Panc1 (cell line): Measurements from ENCODE around the gene ATXN7L2. TPM values are rescaled to one million over a fixed set of nuclear protein-coding genes. Genes with fewer than 3 reads are reported as not detected.
A peak's percentile ranks its signal among the peaks of the same experiment; 100 is the strongest.

Experiments
- ATAC-seq: fragments of 200-7000 bp; cut with Tn5 transposase; 2 replicates; pipeline ENCODE4 v1.9.1; 2020; ENCODE audit warnings: mild to moderate bottlenecking, moderate library complexity
- BruUV-seq: library from RNA; stranded (reverse); fragments of 400-500 nt; replicated peaks from 2 replicates; lab custom pipeline; 2021; lab: Mats Ljungman, UMichigan
- CTCF ChIA-PET: fragments of 300-600 bp; sonication (Branson Sonifier 250); formaldehyde crosslinking; loops from one replicate; lab custom pipeline; 2022; ENCODE audit warnings: antibody characterized with exemption; lab: Charles Lee
- POLR2A ChIA-PET: fragments of 300-600 bp; sonication (Branson Sonifier 250); formaldehyde crosslinking; loops from one replicate; lab custom pipeline; 2022; ENCODE audit warnings: antibody characterized with exemption; lab: Charles Lee
- DNase-seq: peaks from one replicate; pipeline ENCODE4 v3.0.0-alpha.2; 2010; ENCODE audit warnings: low read depth, low spot score
- H3K27ac ChIP-seq: 2 replicates; pipeline ENCODE4 v1.5.1; 2011; ENCODE audit warnings: mild to moderate bottlenecking, low read length, inconsistent platforms
- H3K27me3 ChIP-seq: fragments of 200-500 bp; sonication (Bioruptor generic); 2 replicates; pipeline ENCODE4 v1.6.0; 2014; ENCODE audit warnings: low read length, inconsistent platforms; ENCODE audit not compliant: control insufficient read depth, insufficient read depth
- H3K36me3 ChIP-seq: fragments of 200-500 bp; sonication (Bioruptor generic); 2 replicates; pipeline ENCODE4 v1.5.1; 2014; ENCODE audit warnings: inconsistent platforms, mild to moderate bottlenecking, low read length, moderate library complexity; ENCODE audit not compliant: control insufficient read depth, insufficient read depth
- H3K4me1 ChIP-seq: 2 replicates; pipeline ENCODE4 v1.5.1; 2011; ENCODE audit warnings: inconsistent platforms, mild to moderate bottlenecking, low read length, moderate library complexity; ENCODE audit not compliant: control insufficient read depth, insufficient read depth
- H3K4me3 ChIP-seq, 2 experiments: 2 replicates each; pipeline ENCODE4 v1.5.1; 2011 to 2012; ENCODE audit warnings: low read depth in 2 of 2, low read length in 2 of 2, mild to moderate bottlenecking in 2 of 2, inconsistent platforms in 1 of 2, moderate library complexity in 1 of 2
- H3K9me3 ChIP-seq: fragments of 200-500 bp; sonication (Bioruptor generic); 2 replicates; pipeline ENCODE4 v1.5.1; 2014; ENCODE audit warnings: low read depth, mild to moderate bottlenecking, inconsistent platforms, low read length, moderate library complexity; ENCODE audit not compliant: control insufficient read depth, insufficient read depth
- CTCF ChIP-seq: fragments of 450-650 bp; IDR thresholded peaks from 2 replicates; pipeline ENCODE4 v1.5.1; 2017; ENCODE audit warnings: mild to moderate bottlenecking
- POLR2AphosphoS5 ChIP-seq: IDR thresholded peaks from 2 replicates; pipeline ENCODE4 v1.6.1; 2012; ENCODE audit warnings: mild to moderate bottlenecking, low read depth, low read length, moderate library complexity
- REST ChIP-seq, 2 experiments: IDR thresholded peaks; 2 replicates each; pipeline ENCODE4 v1.6.1; 2011 to 2012; ENCODE audit warnings: low read depth in 2 of 2, control low read depth in 1 of 2, low read length in 1 of 2, mild to moderate bottlenecking in 1 of 2, moderate library complexity in 1 of 2; ENCODE audit not compliant: insufficient read depth in 1 of 2
- SIN3A ChIP-seq: IDR thresholded peaks from 2 replicates; pipeline ENCODE4 v1.6.1; 2012; ENCODE audit warnings: low read depth, mild to moderate bottlenecking, low read length, moderate library complexity, borderline replicate concordance; ENCODE audit not compliant: insufficient read depth
- TCF7L2 ChIP-seq: IDR thresholded peaks from 2 replicates; pipeline ENCODE4 v1.6.1; 2011; ENCODE audit warnings: mild to moderate bottlenecking, low read depth, low read length, inconsistent platforms
- in situ Hi-C: cut with HindIII; loops from 2 replicates; pipeline ENCODE4 v1.10.0; 2016; ENCODE audit warnings: low sequenced_read_pairs, low pct_unique_long_range_greater_than_20kb
- intact Hi-C: fragments of 100-400 bp; cut with micrococcal nuclease; formaldehyde crosslinking; loops from one replicate; pipeline ENCODE4 v1.10.0; 2022; ENCODE audit not compliant: unreplicated experiment
- total RNA-seq: library from RNA; stranded (reverse); gene quantifications from one replicate; pipeline ENCODE4 v1.2.1, GENCODE V29; 2021; ENCODE audit not compliant: unreplicated experiment

Gene ATXN7L2
- total RNA-seq, 1 experiment from 2014 or later: 4.9 TPM

GRCh38 chr1:109438798-109439297, 44.9 kb upstream of the ATXN7L2 start:
- DNase-seq (peak; percentile 10), ATAC-seq (no peak)
- BruUV-seq: no TSS peak
- no peak overlapping the region for H3K4me3 ChIP-seq
- in situ Hi-C loops (no loop called here), intact Hi-C loops (loop anchor here (10.0 kb wide), 1 partner anchor 96 kb away; the partner anchor contains the start of gene GPR61)
- POLR2A ChIA-PET: interaction anchor here (0.6 kb wide), 1 partner anchor 1949 kb away, joined by 3 read pairs; no protein-coding TSS in a partner anchor
- no peak overlapping the region for H3K27ac ChIP-seq
- H3K36me3 ChIP-seq: no peaks in the 10 kb centered on the region
- no peak for TF ChIP-seq REST (IDR thresholded peaks at IDR 0.05; ENCODE audit: insufficient read depth in 1 of 2, low read depth in 2 of 2, low read length in 1 of 2)
- no peak for TF ChIP-seq TCF7L2
- no peak for TF ChIP-seq POLR2AphosphoS5
- no peak for TF ChIP-seq CTCF
- TF ChIP-seq SIN3A: no peak
- H3K27me3 ChIP-seq: peaks cover 9% of the 10 kb centered on the region
- CTCF ChIA-PET: no interaction called here
- H3K4me1 ChIP-seq: no peaks in the 10 kb centered on the region
- no peaks in the 10 kb centered on the region for H3K9me3 ChIP-seq

GRCh38 chr1:109441069-109441468, 42.6 kb upstream of the ATXN7L2 start:
- ChIA-PET CTCF (no interaction called here), POLR2A (no interaction called here)
- Histone ChIP-seq H3K36me3 (no peaks in the 10 kb centered on the region), H3K9me3 (no peaks in the 10 kb centered on the region), H3K4me1 (no peaks in the 10 kb centered on the region), H3K4me3 (no peak overlapping the region), H3K27ac (no peak overlapping the region), H3K27me3 (peaks cover 12% of the 10 kb centered on the region)
- intact Hi-C loops: no loop called here
- DNase-seq: no peak
- no TSS peak for BruUV-seq
- no peak for ATAC-seq
- in situ Hi-C loops: no loop called here
- TF ChIP-seq POLR2AphosphoS5 (no peak), TCF7L2 (no peak), SIN3A (no peak), CTCF (no peak), REST (IDR thresholded peaks at IDR 0.05; ENCODE audit: insufficient read depth in 1 of 2, low read depth in 2 of 2, low read length in 1 of 2) (no peak)
